Stimulated activated CD8-positive, alpha-beta memory T cell treated with anti-CD3 and anti-CD28 coated beads, Interleukin-12 subunit alpha, Interleukin-12 subunit beta, amount 100 ng/mL, for 1 hour (primary cell): ENCODE measurements around the gene IST1.

ENCODE experiments used
- DNase-seq: peaks from one replicate; pipeline ENCODE4 v3.0.0-alpha.2; 2020; ENCODE audit warnings: low read depth

The IST1 gene

DNA sequence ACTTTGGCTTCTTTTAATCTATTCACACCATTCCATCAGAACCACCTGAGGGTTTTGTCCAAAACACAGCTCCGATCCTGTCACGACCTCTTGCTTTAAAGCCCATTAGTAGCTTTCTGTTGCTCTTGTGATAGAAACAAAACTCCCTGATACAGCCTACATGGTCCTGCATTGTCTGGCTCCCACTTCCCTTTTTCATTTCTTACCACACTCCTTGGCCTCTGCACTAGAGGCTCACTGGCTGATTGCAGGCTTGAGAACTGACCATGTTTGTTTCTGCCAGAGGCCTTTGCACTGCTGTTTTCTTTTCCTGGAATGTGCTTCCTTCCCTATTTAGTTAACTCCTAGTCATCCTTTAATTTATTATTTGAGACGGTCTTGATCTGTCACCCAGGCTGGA lies 23.7 kb downstream of the IST1 start:
- DNase-seq = no peak

DNA sequence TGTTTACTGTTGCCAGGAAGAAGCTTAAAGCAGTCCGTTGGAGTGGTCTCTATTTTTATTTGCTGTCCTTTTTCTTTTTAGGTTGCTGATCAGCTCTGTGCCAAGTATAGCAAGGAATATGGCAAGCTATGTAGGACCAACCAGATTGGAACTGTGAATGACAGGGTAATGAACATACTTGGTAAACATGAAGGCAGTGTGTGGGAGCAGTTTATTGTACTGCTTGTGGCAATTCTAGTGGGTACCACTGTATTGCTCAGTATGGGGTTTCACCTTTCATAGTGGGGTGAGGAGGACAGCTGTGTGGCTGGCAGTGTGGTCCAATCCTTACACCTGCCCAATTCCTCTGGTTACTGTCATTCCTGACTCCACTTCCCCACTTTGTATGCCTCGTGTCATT lies 25.3 kb downstream of the IST1 start:
- DNase-seq = no peak

DNA sequence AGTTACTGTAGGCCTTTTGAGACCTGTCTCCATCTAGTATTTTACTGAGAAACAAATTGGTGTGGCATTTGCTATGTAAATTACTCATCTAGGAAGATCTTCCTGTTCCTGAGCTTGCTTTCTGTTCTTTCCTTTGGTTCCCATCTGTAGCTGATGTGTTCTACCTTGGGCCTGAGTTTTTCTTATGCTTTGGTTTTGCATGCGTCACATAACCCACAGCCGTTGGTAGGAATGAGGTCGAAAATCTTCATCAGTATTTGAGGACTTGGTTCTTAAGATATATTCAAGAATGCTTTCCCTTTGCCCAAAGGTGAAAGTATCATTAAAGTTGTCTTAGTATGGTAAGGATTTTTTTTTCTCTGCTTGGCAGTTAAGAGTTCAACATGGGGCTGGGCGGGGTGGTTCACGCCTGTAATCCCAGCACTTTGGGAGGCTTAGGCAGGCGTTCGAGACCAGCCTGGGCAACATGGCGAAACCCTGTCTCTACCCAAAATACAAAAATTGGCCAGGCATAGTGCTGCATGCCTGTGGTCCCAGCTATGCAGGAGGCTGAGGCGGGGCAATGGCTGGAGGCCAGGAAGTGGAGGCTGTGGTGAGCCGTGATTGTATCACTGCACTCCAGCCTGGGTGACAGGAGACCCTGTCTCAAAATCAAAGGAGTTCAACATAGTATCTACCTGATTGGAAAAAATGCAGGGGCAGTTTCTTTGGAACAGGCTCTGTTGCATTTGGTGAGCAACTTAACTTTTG lies 28.8 kb downstream of the IST1 start:
- no peak for DNase-seq

DNA sequence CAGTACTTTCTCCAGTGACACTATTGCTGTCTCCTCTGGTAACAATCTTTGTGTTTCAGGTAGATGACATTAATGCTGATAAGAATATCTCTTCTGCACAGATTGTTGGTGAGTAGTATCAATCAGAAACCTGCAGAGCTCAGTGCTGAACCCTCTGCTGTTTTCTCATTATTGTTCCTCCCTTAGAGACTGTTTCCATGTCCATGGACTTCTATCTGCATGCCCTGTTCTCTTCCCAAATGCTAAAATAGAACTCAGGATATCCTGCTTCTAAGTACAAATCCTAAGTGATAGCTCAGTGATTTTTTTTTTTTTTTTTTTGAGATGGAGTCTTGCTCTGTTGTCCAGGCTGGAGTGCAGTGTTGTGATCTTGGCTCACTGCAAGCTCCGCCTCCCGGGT lies 29.4 kb downstream of the IST1 start:
- DNase-seq = no peak

GRCh38 chr16:71927383-71927782 lies 32.1 kb downstream of the IST1 start:
- DNase-seq = no peak

DNA sequence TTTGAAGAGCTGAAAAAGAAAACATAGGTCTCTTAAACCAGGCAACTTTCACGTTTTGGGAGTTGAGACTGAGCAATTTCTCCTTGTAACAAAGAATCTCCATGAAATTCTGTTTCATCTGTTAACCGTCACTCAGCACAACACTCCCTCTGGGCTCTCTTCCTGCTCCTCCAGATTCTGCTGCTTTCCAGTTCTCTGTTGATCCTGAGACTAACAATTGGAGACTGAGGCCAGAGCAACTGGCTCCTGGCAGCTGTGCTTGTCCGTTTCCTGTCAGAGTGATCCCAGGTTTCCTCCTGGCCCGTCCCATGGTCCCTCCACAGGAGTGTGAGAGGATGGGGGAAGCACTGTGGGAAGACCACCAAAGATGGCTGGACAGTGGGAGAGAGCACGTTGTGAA lies 32.5 kb downstream of the IST1 start:
- no peak for DNase-seq

- DNase-seq = no peak
Measured at GRCh38 chr16:71929048-71929447, 33.7 kb downstream of the IST1 start.

DNA sequence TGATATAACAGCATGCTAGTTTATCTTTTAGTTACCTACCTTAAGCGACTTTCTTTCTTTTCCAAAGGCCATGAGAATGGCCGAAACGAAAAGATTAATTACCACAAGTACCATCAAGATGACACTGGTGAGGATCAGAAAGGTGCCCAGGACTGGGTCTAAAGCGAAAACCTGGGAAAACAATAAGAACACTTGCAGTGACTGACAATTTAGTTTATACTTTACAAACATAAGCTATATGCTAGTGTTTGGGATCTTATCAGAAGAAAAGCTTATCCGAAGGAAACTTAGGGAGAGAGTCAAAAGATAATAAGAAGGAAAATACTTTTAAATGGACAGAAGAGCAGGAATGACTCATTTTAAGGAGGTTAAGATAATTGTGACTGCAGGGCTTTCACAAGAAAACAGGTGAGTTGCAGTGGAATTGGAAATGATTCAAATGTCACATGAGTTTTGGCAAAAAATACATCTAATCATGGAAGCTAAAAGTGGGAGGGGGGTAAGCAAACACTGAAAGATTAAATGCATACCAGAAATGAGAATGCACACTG lies 34.8 kb downstream of the IST1 start:
- no peak for DNase-seq

GRCh38 chr16:71931001-71931400 lies 35.7 kb downstream of the IST1 start:
- DNase-seq = no peak

GRCh38 chr16:71931599-71931998 lies 36.3 kb downstream of the IST1 start:
- no peak for DNase-seq

- no peak for DNase-seq
Measured at GRCh38 chr16:71933017-71933416, 37.7 kb downstream of the IST1 start.

GRCh38 chr16:71933913-71934695 lies 38.8 kb downstream of the IST1 start:
- no peak for DNase-seq

- DNase-seq = no peak
Measured at GRCh38 chr16:71937868-71938510, 42.7 kb downstream of the IST1 start.

- no peak for DNase-seq
Measured at GRCh38 chr16:71943887-71944286, 48.6 kb downstream of the IST1 start.

GRCh38 chr16:71945616-71946015 lies 50.3 kb downstream of the IST1 start:
- DNase-seq = no peak

- DNase-seq = no peak
Measured at GRCh38 chr16:71952825-71953224, 57.5 kb downstream of the IST1 start.

- no peak for DNase-seq
Measured at GRCh38 chr16:71954180-71954579, 58.8 kb downstream of the IST1 start.

DNA sequence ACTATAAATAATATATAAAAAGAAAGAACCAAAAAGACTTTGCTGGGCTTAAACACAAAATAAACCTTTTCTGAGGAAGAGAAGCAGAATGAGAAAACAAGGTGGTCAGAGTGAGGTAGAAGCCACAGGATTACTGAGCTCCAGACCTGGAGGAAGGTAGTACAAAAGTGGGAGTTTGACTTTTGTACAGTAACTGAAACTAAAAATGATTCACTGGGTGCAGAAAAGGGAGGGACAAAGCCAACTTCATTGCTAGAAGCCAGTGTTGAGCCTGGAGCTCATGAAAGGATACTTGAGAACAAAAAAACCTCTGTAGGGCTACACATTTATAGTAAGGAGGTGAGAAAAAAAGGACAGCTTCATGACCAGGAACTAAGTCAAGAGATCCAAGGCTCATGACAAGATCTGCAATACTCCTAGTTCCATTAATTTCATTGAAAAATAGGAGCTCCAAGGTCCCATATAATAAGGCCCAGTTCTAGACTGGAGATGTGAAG lies 59.4 kb downstream of the IST1 start:
- no peak for DNase-seq

DNA sequence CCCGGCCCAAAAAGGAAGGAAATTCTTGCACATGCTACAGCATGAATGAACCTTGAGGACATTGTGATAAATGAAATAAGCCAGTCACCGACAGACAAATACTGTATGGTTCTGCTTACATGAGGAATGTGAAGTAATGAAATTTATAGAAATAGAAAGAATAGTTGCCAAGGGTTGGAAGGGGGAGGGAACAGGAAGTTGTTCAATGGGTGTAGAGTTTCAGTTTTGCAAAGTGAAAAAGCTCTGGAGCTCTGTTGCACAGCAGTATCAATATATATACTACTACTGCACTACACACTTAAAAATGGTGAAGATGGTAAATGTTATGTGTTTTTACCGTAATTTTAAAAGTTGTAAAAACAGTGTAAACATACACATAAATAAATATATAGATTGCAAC lies 61.2 kb downstream of the IST1 start:
- DNase-seq = no peak

DNA sequence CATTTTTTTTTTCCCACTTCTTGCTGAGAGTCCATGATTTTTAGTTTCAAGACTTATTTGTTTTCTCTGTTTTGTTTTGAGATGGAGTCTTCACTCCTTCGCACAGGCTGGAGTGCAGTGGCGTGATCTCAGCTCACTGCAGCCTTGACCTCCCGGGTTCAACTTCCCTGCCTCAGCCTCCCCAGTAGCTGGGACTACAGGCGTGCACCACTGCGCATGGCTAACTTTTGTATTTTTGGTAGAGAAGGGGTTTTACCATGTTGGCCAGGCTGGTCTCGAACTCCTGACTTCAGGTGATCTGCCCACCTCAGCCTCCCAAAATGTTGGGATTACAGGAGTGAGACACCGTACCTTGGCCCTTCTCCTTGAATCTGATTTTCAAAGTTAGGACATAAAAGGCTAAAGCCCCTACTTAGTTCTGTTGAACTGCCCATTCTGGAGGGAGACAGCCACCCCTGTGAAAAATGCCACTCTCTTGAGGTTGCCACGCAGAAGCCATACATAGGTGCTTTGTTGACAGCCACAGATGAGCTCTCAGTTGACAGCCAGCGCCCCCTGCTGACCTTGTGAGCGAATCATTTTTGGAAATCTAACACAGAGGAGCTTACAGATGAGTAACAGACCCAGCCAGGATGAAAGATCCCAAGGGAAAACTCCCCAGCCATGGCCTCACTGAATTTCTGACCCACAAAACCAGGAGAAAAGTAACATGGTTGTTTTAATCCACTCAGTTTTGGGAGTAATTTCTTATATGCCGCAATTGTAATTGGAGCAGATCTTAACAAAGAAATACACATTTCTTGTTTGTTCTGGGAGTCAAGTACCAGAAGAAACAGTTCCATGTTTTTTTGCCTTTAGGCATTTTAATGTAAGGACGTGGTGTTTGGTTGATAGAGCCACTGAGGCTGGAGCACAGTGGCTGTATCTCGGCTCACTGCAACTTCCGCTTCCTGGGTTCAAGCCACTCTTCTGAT lies 66.0 kb downstream of the IST1 start:
- DNase-seq = peak; percentile 66

DNA sequence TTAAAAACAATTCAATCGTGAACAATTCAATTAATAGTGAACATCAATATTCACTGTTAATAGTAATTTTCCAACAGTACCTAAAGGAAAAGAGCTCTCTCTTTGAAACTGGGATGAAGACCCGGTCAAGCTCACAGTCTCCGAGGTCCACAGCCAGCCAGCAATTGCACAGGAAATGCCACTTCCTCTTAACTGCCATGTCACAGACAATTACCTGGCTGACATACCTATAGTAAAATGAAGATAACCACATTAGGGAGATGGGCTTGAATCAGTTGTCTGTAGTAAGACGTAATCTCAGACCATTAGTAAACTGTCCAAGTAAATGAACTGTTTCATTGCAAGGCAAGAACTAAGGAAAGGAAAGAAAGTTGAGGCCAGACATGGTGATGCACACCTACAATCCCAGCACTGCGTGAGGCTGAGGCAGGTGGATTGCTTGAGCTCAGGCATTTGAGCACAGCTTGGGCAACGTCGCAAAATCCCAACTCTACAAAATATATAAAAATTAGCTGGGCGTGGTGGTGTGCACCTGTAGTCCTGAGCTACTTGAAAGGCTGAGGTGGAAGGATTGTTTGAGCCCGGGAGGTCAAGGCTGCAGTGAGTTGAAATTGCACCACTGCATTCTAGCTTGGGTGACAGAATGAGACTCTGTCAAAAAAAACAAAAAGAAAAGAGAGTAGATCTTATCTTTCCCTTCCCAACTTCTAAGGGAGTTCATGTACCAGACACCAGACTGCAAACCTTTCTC lies 68.0 kb downstream of the IST1 start:
- no peak for DNase-seq
